SK-N-MC (cell line): ENCODE results near the gene LRMDA.

ENCODE experiments used
- EZH2 ChIP-seq: fragments of 200-600 bp; sonication (generic); IDR thresholded peaks from one replicate; pipeline ENCODE4 v1.6.1; 2017; ENCODE audit warnings: antibody characterized with exemption
- FOXP2 ChIP-seq: optimal IDR thresholded peaks from 2 replicates; pipeline ENCODE3; 2011; ENCODE audit warnings: mild to moderate bottlenecking, moderate library complexity; ENCODE audit not compliant: insufficient read depth; ENCODE audit errors: extremely low read length, control extremely low read depth
- POLR2AphosphoS5 ChIP-seq: IDR thresholded peaks from 2 replicates; pipeline ENCODE4 v1.6.1; 2012; ENCODE audit warnings: mild to moderate bottlenecking, low read depth, low read length, borderline replicate concordance

DNA sequence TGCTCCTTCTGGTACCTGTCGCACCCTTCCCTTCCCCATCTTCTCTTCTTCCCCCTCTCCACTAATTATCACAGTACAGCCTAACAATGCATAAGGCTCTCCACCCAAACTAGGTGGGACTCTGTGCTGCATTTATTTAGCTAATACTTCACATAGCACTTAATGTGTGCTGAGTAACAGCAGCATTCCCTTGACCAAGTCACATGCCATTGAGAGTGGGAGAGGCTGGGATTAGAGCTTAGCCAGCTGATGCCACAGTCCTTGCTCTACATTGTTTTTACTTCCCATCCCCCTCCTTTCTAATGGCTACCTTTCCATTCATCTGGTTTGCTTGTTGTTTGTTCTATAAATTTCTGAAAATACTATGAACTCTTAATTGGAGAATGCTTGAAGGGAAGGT is 426.9 kb downstream of the LRMDA start:
- TF ChIP-seq POLR2AphosphoS5 (no peak), EZH2 (no peak), FOXP2 (no peak)
